GM10248 (cell line): ENCODE data around the gene DRC7.

ENCODE experiments used
- CTCF ChIA-PET: fragments of 300-600 bp; sonication (Branson Sonifier 250); formaldehyde crosslinking; extraction: SDS; loops from one replicate; lab custom pipeline; 2021; ENCODE audit warnings: antibody characterized with exemption; lab: Yijun Ruan, JAX
- POLR2A ChIA-PET: fragments of 350-650 bp; sonication (Branson Sonifier 250); formaldehyde crosslinking; extraction: SDS; loops from one replicate; lab custom pipeline; 2020; ENCODE audit warnings: antibody characterized with exemption; lab: Yijun Ruan, JAX
- DNase-seq: peaks from one replicate; pipeline ENCODE4 v3.0.0; 2012; ENCODE audit errors: extremely low spot score
- CTCF ChIP-seq: IDR thresholded peaks from 2 replicates; pipeline ENCODE4 v1.5.1; 2012; ENCODE audit warnings: mild to moderate bottlenecking, low read depth; ENCODE audit errors: extremely low read depth, missing control alignments, control extremely low read depth

The DRC7 gene

GRCh38 chr16:57761301-57761700, 66.7 kb downstream of the DRC7 start:
- ChIA-PET CTCF (no interaction called here), POLR2A (interaction anchor here (0.6 kb wide), 1 partner anchor 289 kb away, joined by 4 read pairs; no protein-coding TSS in a partner anchor)
- no peak for TF ChIP-seq CTCF
- no peak for DNase-seq

- no peak for DNase-seq
- TF ChIP-seq CTCF: no peak
- ChIA-PET CTCF (no interaction called here), POLR2A (interaction anchor here (0.6 kb wide), 1 partner anchor 289 kb away, joined by 4 read pairs; no protein-coding TSS in a partner anchor)
Measured at GRCh38 chr16:57761957-57762356, 67.4 kb downstream of the DRC7 start.

DNA sequence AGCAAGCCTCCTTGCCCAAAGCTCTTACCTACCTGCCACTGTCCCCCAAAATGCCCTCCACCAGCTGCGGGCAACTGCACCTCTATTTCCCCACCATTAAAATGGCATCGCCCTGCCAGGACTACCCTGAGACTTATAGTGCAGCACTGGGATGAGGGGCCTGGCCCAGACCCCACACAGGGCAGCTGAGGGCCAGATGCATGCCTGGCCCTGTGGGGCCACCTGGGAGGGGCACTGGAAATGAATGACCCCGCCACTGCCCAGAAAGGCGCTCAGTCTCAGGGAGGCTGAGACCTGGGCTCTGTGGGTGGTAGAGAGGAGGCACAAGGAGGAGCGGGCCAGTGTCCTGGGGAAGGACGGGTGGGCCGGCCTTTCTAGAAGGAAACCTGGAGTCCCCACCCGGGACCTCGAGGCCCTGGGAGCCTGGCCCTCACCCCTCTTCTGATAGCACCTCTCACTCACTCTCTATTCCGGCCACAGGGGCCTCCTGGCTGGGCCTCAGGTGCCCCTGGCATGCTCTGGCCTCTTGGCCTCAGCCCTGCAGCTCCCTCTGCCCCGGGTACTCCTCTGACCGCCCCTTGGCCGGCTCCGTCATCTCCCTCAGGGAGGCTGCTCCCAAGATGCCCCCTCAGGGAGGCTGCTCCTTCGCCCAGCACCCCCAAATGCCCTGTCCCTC, 67.9 kb downstream of the DRC7 start:
- TF ChIP-seq CTCF: no peak
- DNase-seq: no peak
- POLR2A ChIA-PET: no interaction called here
- CTCF ChIA-PET: no interaction called here

DNA sequence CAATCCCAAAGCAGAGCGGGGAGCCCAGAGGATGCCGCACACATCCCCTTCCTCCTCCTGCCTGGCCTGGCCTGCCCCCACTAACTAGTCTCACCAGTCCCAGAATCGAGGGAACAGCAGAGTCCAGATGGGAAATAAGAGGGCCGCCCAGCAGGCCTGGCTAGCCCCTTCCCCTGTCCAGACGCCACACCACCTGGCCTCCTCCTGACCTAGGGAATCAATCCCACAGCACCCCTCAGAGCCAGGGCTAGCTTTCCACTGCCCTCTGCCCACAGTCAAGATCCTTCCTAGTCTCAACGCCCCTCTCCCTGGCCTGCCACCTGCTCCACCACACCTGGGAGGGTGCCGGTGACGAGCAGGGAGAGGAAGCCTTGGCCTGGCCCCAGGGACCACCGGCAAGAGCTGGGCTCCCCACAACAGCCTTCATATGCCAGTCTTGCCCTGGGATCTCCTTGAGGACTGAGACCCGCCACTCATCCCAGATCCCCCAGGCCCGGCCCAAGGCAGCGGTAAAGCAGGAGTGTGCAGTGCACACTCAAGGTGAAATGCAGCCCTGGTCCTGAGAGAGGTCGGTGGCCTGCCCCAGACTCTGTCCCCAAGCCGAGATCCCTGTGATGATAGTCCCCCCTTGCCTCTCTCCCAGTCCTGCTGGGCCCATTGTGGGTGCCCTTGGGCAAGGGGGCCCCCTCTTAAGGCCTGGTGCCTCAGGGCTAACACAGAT, 68.8 kb downstream of the DRC7 start:
- DNase-seq: no peak
- CTCF ChIA-PET: no interaction called here
- no peak for TF ChIP-seq CTCF
- POLR2A ChIA-PET: no interaction called here

- TF ChIP-seq CTCF: no peak
- DNase-seq: no peak
- ChIA-PET CTCF (no interaction called here), POLR2A (no interaction called here)
Measured at GRCh38 chr16:57764006-57764340, 69.4 kb downstream of the DRC7 start.

- peak; percentile 65 for DNase-seq
- ChIA-PET POLR2A (no interaction called here), CTCF (no interaction called here)
- no peak for TF ChIP-seq CTCF
Measured at GRCh38 chr16:57764341-57765159, 69.9 kb downstream of the DRC7 start.
